ENCODE data around the gene NUP98.

DNA sequence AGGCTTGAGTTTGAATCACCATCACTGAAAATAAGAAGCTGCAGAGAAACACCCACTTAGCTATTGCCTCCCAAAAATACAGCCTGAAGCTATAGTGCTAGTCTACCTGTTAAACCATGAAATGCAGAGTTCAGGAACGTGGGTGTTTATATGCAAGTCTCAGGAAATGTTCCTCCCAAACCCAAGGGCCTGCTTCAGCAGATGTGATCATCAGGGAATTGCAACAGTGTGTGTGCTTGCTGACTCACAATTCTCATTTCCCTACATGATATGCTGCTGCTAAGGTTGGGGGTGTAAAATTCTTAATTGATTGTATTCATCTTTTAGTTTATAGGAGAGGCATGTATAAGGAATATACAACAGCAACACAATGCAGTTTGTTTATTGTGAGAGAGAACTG lies 49.6 kb downstream of the NUP98 start:
- TF ChIP-seq, protein P1, sequence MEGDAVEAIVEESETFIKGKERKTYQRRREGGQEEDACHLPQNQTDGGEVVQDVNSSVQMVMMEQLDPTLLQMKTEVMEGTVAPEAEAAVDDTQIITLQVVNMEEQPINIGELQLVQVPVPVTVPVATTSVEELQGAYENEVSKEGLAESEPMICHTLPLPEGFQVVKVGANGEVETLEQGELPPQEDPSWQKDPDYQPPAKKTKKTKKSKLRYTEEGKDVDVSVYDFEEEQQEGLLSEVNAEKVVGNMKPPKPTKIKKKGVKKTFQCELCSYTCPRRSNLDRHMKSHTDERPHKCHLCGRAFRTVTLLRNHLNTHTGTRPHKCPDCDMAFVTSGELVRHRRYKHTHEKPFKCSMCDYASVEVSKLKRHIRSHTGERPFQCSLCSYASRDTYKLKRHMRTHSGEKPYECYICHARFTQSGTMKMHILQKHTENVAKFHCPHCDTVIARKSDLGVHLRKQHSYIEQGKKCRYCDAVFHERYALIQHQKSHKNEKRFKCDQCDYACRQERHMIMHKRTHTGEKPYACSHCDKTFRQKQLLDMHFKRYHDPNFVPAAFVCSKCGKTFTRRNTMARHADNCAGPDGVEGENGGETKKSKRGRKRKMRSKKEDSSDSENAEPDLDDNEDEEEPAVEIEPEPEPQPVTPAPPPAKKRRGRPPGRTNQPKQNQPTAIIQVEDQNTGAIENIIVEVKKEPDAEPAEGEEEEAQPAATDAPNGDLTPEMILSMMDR (conservative IDR thresholded peaks at IDR 0.05; ENCODE audit: low read length), result no peak
- TF ChIP-seq EZH2phosphoT487 (IDR thresholded peaks at IDR 0.05; ENCODE audit: borderline replicate concordance, low read depth, low read length), result no peak

All from OCI-LY7 (cell line).